Measurements from ENCODE around the gene TSPAN4. TPM values are rescaled to one million over a fixed set of nuclear protein-coding genes. Genes with fewer than 3 reads are reported as not detected.
A peak's percentile ranks its signal among the peaks of the same experiment; 100 is the strongest.

The TSPAN4 gene
- total and polyA plus RNA-seq, 7 donors, result 11.4 to 38.5 (median 17.7) TPM

GRCh38 chr11:856397-856796 is 13.7 kb downstream of the TSPAN4 start:
- Histone ChIP-seq H3K9me3 (no peaks in the 10 kb centered on the region), H3K27ac (no peak overlapping the region), H3K27me3 (ENCODE audit: insufficient read depth in 3 of 3, low read length in 2 of 3) (no peaks in the 10 kb centered on the region), H3K4me3 (no peak overlapping the region), H3K4me1 (peaks cover 4% of the 10 kb centered on the region), H3K36me3 (ENCODE audit: insufficient read depth in 1 of 2, low read depth in 1 of 2) (no peaks in the 10 kb centered on the region)
- DNase-seq, result no peak
- intact Hi-C loops (cut with DNase I), result no loop called here
- no peak for ATAC-seq
- no peak for TF ChIP-seq CTCF (IDR thresholded peaks at IDR 0.05)
- WGBS, 3 donors, result 72 to 75% (median 73%) methylated on average over 4 to 8 of the region's 8 CpGs

- intact Hi-C loops (cut with DNase I), result no loop called here
- no peak overlapping the region for H3K27ac ChIP-seq
- no peak for TF ChIP-seq CTCF (IDR thresholded peaks at IDR 0.05)
- no peaks in the 10 kb centered on the region for H3K27me3 ChIP-seq (ENCODE audit: insufficient read depth in 3 of 3, low read length in 2 of 3)
- peaks cover 0 to 5% of the 10 kb centered on the region in 2 donors for H3K36me3 ChIP-seq (ENCODE audit: insufficient read depth in 1 of 2, low read depth in 1 of 2)
- ATAC-seq (no peak), DNase-seq (no peak)
- WGBS, 3 donors, result 82 to 88% (median 84%) methylated on average over 27 of the region's 27 CpGs
- no peak overlapping the region for H3K4me3 ChIP-seq
- no peaks in the 10 kb centered on the region for H3K9me3 ChIP-seq
- H3K4me1 ChIP-seq, result peaks cover 4% of the 10 kb centered on the region
Observed at GRCh38 chr11:858053-858761, 15.6 kb downstream of the TSPAN4 start.

- no peak overlapping the region for H3K4me3 ChIP-seq
- 88 to 91% (median 90%) methylated on average over 35 to 37 of the region's 37 CpGs for WGBS, 3 donors
- no peak for DNase-seq
- ATAC-seq, result no peak
- intact Hi-C loops (cut with DNase I), result no loop called here
- H3K4me1 ChIP-seq, result peaks cover 4% of the 10 kb centered on the region
- no peaks in the 10 kb centered on the region for H3K9me3 ChIP-seq
- no peak for TF ChIP-seq CTCF (IDR thresholded peaks at IDR 0.05)
- H3K36me3 ChIP-seq (ENCODE audit: insufficient read depth in 1 of 2, low read depth in 1 of 2), result peaks cover 0 to 10% of the 10 kb centered on the region in 2 donors
- H3K27me3 ChIP-seq (ENCODE audit: insufficient read depth in 3 of 3, low read length in 2 of 3), result no peaks in the 10 kb centered on the region
- H3K27ac ChIP-seq, result no peak overlapping the region
Observed at GRCh38 chr11:858762-859339, 16.2 kb downstream of the TSPAN4 start.

- H3K27ac ChIP-seq, result no peak overlapping the region
- peak; percentile 68 to 83 for DNase-seq
- intact Hi-C loops (cut with DNase I), result no loop called here
- peak; percentile 23 to 49 (median 35) for ATAC-seq
- no peaks in the 10 kb centered on the region for H3K9me3 ChIP-seq
- peaks cover 0 to 15% of the 10 kb centered on the region in 2 donors for H3K36me3 ChIP-seq (ENCODE audit: insufficient read depth in 1 of 2, low read depth in 1 of 2)
- 54 to 63% (median 61%) methylated on average over 26 to 31 of the region's 31 CpGs for WGBS, 3 donors
- peaks cover 4% of the 10 kb centered on the region for H3K4me1 ChIP-seq
- no peak overlapping the region for H3K4me3 ChIP-seq
- TF ChIP-seq CTCF (IDR thresholded peaks at IDR 0.05), result no peak
- no peaks in the 10 kb centered on the region for H3K27me3 ChIP-seq (ENCODE audit: insufficient read depth in 3 of 3, low read length in 2 of 3)
Observed at GRCh38 chr11:859394-860131, 16.9 kb downstream of the TSPAN4 start.
